Heart left ventricle (tissue), 13 donors: Measurements from ENCODE around the gene ACSL1.

ENCODE experiments used
- CTCF ChIP-seq, 12 donors: fragments of 200-600 bp; sonication (generic) in 4 of 12; IDR thresholded peaks; one replicate each; pipeline versions ENCODE4 v1.5.0 to v1.8.0; 2018 to 2022; ENCODE audit warnings: antibody characterized with exemption in 12 of 12, mild to moderate bottlenecking in 5 of 12
- POLR2A ChIP-seq, 2 donors: fragments of 450-650 bp; IDR thresholded peaks; one replicate each; pipeline ENCODE4 v1.6.1; 2017; ENCODE audit warnings: antibody characterized with exemption in 2 of 2, mild to moderate bottlenecking in 2 of 2, moderate library complexity in 2 of 2
- donor health status: ischemic (EF 13 %, LVEDD 7.1; RV severe dilation, severe dysfunction).
- donor health status: DM: no; HTN: yes; CAD: no.
- donor health status: DM: no; HTN: no; CAD: no.
- donor health status: ischemic (EF 25% LVEDD 6.9; RV normal size, moderate dysfunction).
- donor health status: ischemic (EF 25% LVEDD 5.7; RV mildly dilated, moderate dysfunction).
- donor health status: ischemic (EF 35%, LVEDD 5.7; RV mildly dilated, moderate dysfunction).
- donor health status: nonischemic (EF 11% LVEDD 7.7; RV severe dilation, severe dysfunction).
- donor health status: DM: yes; HTN: yes; CAD: no.
- donor health status: PGD.
- donor health status: ischemic (EF 29% LVEDD 5.4; RV normal size, mild dysfunction).
- donor health status: nonischemic (EF 23%, LVEDD 6.1; RV moderate dilation, normal function).

GRCh38 chr4:184748251-184748652 lies 77.5 kb downstream of the ACSL1 start:
- TF ChIP-seq CTCF (IDR thresholded peaks at IDR 0.05): no peak
- no peak for TF ChIP-seq POLR2A (IDR thresholded peaks at IDR 0.05)
